ENCODE measurements around the gene GALNT10. TPM values are rescaled to one million over a fixed set of nuclear protein-coding genes. Genes with fewer than 3 reads are reported as not detected.

GALNT10 gene
- polyA plus RNA-seq, 4 donors, result 26.8 to 39.4 (median 29.1) TPM

- DNase-seq (ENCODE audit: low read depth in 4 of 4, low spot score in 3 of 4), result no peak
These were observed 227.8 kb downstream of the GALNT10 start for GRCh38 chr5:154418344-154418820.

- DNase-seq (ENCODE audit: low read depth in 4 of 4, low spot score in 3 of 4), result no peak
These were observed 228.7 kb downstream of the GALNT10 start for GRCh38 chr5:154419236-154419635.

- no peak for DNase-seq (ENCODE audit: low read depth in 4 of 4, low spot score in 3 of 4)
These were observed 231.3 kb downstream of the GALNT10 start for GRCh38 chr5:154421868-154422267.

GRCh38 chr5:154422298-154422697 lies 231.8 kb downstream of the GALNT10 start:
- DNase-seq (ENCODE audit: low read depth in 4 of 4, low spot score in 3 of 4), result no peak

- no peak for DNase-seq (ENCODE audit: low read depth in 4 of 4, low spot score in 3 of 4)
These were observed 237.7 kb downstream of the GALNT10 start for GRCh38 chr5:154428208-154428607.

- DNase-seq (ENCODE audit: low read depth in 4 of 4, low spot score in 3 of 4), result no peak
These were observed 238.8 kb downstream of the GALNT10 start for GRCh38 chr5:154429341-154429740.

GRCh38 chr5:154430466-154430865 lies 239.9 kb downstream of the GALNT10 start:
- no peak for DNase-seq (ENCODE audit: low read depth in 4 of 4, low spot score in 3 of 4)

- DNase-seq (ENCODE audit: low read depth in 4 of 4, low spot score in 3 of 4), result no peak
These were observed 240.6 kb downstream of the GALNT10 start for GRCh38 chr5:154430961-154431630.

GRCh38 chr5:154435226-154435625 lies 244.7 kb downstream of the GALNT10 start:
- no peak for DNase-seq (ENCODE audit: low read depth in 4 of 4, low spot score in 3 of 4)

GRCh38 chr5:154437281-154437965 lies 246.9 kb downstream of the GALNT10 start:
- DNase-seq (ENCODE audit: low read depth in 4 of 4, low spot score in 3 of 4), result no peak

- no peak for DNase-seq (ENCODE audit: low read depth in 4 of 4, low spot score in 3 of 4)
These were observed 250.0 kb downstream of the GALNT10 start for GRCh38 chr5:154440540-154440939.

- no peak for DNase-seq (ENCODE audit: low read depth in 4 of 4, low spot score in 3 of 4)
These were observed 252.3 kb downstream of the GALNT10 start for GRCh38 chr5:154442801-154443200.

- DNase-seq (ENCODE audit: low read depth in 4 of 4, low spot score in 3 of 4), result no peak
These were observed 254.3 kb downstream of the GALNT10 start for GRCh38 chr5:154444556-154445421.

- DNase-seq (ENCODE audit: low read depth in 4 of 4, low spot score in 3 of 4), result peak; percentile 83 to 87 (median 85)
These were observed 255.1 kb downstream of the GALNT10 start, which contains the start of gene SAP30L for GRCh38 chr5:154445422-154446194. SAP30L (plus strand) TSS chr5:154445997; CDS start chr5:154446605, 608 bp downstream.

- DNase-seq (ENCODE audit: low read depth in 4 of 4, low spot score in 3 of 4), result peak in 2 of 4 donors; percentile 40 to 50
These were observed 255.9 kb downstream of the GALNT10 start for GRCh38 chr5:154446195-154447088.

- DNase-seq (ENCODE audit: low read depth in 4 of 4, low spot score in 3 of 4), result no peak
These were observed 256.7 kb downstream of the GALNT10 start for GRCh38 chr5:154447089-154447725.

GRCh38 chr5:154449786-154450185 lies 259.3 kb downstream of the GALNT10 start:
- DNase-seq (ENCODE audit: low read depth in 4 of 4, low spot score in 3 of 4), result no peak

- DNase-seq (ENCODE audit: low read depth in 4 of 4, low spot score in 3 of 4), result no peak
These were observed 261.4 kb downstream of the GALNT10 start for GRCh38 chr5:154451957-154452356.

GRCh38 chr5:154455585-154455984 lies 265.1 kb downstream of the GALNT10 start:
- DNase-seq (ENCODE audit: low read depth in 4 of 4, low spot score in 3 of 4), result no peak
